OCI-LY7 (cell line): ENCODE measurements around the gene GSE1. TPM values are rescaled to one million over a fixed set of nuclear protein-coding genes. Genes with fewer than 3 reads are reported as not detected.

Source experiments
- BruUV-seq: library from RNA; stranded (reverse); fragments of 400-500 nt; replicated peaks from 2 replicates; lab custom pipeline; 2021; lab: Mats Ljungman, UMichigan
- CTCF ChIA-PET: fragments of 300-600 bp; sonication (Branson Sonifier 250); formaldehyde crosslinking; loops from one replicate; lab custom pipeline; 2022; ENCODE audit warnings: antibody characterized with exemption; ENCODE audit not compliant: unreplicated experiment; lab: Charles Lee
- POLR2A ChIA-PET: fragments of 300-600 bp; sonication (Branson Sonifier 250); formaldehyde crosslinking; loops from one replicate; lab custom pipeline; 2022; ENCODE audit warnings: antibody characterized with exemption; lab: Charles Lee
- DNase-seq: peaks from one replicate; pipeline ENCODE4 v3.0.0-alpha.2; 2015; ENCODE audit warnings: low spot score
- H2AFZ ChIP-seq: fragments of 200-600 bp; sonication (generic), shearing (Covaris generic); 2 replicates; pipeline ENCODE4 v1.6.1; 2014; ENCODE audit warnings: mild to moderate bottlenecking, antibody characterized with exemption, low read length, moderate library complexity
- H3K27ac ChIP-seq: fragments of 200-600 bp; sonication (generic); 2 replicates; pipeline ENCODE4 v1.5.1; 2014; ENCODE audit warnings: mixed run types, low read depth, mild to moderate bottlenecking, moderate library complexity, low read length, inconsistent platforms; ENCODE audit not compliant: poor library complexity, severe bottlenecking
- H3K36me3 ChIP-seq: fragments of 200-600 bp; sonication (generic); 2 replicates; pipeline ENCODE4 v1.6.1; 2014; ENCODE audit warnings: mild to moderate bottlenecking, antibody characterized with exemption, low read length, moderate library complexity, mixed read lengths; ENCODE audit not compliant: insufficient read depth
- H3K4me1 ChIP-seq: fragments of 200-600 bp; sonication (generic); 2 replicates; pipeline ENCODE4 v1.5.1; 2014; ENCODE audit warnings: mild to moderate bottlenecking, low read length; ENCODE audit not compliant: insufficient read depth, poor library complexity, severe bottlenecking
- H3K4me2 ChIP-seq: fragments of 200-600 bp; sonication (generic); 2 replicates; pipeline ENCODE4 v1.6.1; 2014; ENCODE audit warnings: mild to moderate bottlenecking, low read length
- H3K4me3 ChIP-seq: fragments of 200-600 bp; sonication (generic); 2 replicates; pipeline ENCODE4 v1.5.1; 2014; ENCODE audit warnings: mild to moderate bottlenecking, low read depth, low read length; ENCODE audit not compliant: poor library complexity, severe bottlenecking
- H3K79me2 ChIP-seq: fragments of 200-600 bp; sonication (generic); 2 replicates; pipeline ENCODE4 v1.6.1; 2016; ENCODE audit warnings: low read depth, mild to moderate bottlenecking, low read length, moderate library complexity, mixed read lengths; ENCODE audit not compliant: insufficient read depth
- H3K9me2 ChIP-seq: fragments of 200-600 bp; sonication (generic); 2 replicates; pipeline ENCODE4 v1.6.1; 2016; ENCODE audit warnings: mild to moderate bottlenecking, low read length, mixed read lengths; ENCODE audit not compliant: insufficient read depth
- H3K9me3 ChIP-seq: fragments of 200-600 bp; sonication (generic); 2 replicates; pipeline ENCODE4 v1.6.1; 2014; ENCODE audit warnings: mild to moderate bottlenecking, mixed run types, low read length, mixed read lengths
- H4K20me1 ChIP-seq: fragments of 200-600 bp; sonication (generic); 2 replicates; pipeline ENCODE4 v1.6.1; 2014; ENCODE audit warnings: mild to moderate bottlenecking, antibody characterized with exemption, low read length, moderate library complexity, mixed read lengths; ENCODE audit not compliant: insufficient read depth
- EZH2phosphoT487 ChIP-seq: fragments of 200-600 bp; sonication (generic); IDR thresholded peaks from 2 replicates; pipeline ENCODE4 v1.6.1; 2018; ENCODE audit warnings: low read depth, borderline replicate concordance, mild to moderate bottlenecking, mixed run types, antibody characterized with exemption, low read length, moderate library complexity, mixed read lengths
- intact Hi-C: fragments of 100-400 bp; cut with micrococcal nuclease; formaldehyde crosslinking; loops from one replicate; pipeline ENCODE4 v1.10.0; 2022; ENCODE audit not compliant: unreplicated experiment
- total RNA-seq, 2 experiments: library from RNA; depleted of rRNA in 1 of 2; stranded (reverse); fragments of >200 nt in 1 of 2; shearing (Covaris generic) in 1 of 2; gene quantifications; 2 replicates each; pipeline ENCODE4 v1.2.3, GENCODE V29; 2014 to 2022
- TF ChIP-seq, protein P1 (sequence below): fragments of 200-600 bp; sonication (generic); conservative IDR thresholded peaks from 2 replicates; pipeline ENCODE4 v1.5.1; 2014; ENCODE audit warnings: mild to moderate bottlenecking, antibody characterized with exemption, low read length, moderate library complexity, mixed read lengths

The GSE1 gene
- total RNA-seq, 2 experiments from 2014 or later, result 30.9 to 66.6 TPM

DNA sequence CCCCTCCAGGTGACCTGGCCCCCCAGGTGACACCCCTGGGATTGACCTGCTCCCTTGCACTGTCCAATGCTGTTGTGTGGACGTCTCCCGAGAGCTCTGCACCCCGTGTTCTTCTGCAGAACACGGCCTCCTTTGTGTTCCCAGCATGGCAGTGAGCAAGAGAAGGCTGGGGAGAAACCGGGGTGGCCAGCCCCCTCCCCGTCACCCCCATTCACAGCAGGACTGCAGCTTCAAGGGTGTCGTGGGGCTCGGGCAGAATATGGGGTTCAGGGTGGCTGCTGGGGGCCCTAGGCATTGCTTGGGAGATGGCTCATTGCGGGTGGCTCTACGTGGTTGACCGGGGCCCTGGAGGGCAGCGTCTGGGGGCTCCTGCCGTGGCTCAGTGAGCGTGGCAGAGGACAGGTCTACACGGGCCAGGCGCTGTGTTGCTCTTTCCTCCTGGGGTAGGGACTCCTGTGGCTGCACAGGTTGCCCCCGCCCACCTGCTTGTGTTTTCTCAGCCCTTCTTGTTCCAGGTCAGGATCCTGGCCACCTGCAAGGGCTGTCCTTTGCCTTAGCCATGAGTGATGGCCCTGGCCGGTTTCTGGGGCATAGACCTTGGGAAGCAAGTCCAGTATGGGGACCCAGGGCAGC lies 12.5 kb downstream of the GSE1 start:
- intact Hi-C loops, result no loop called here
- ChIA-PET POLR2A (no interaction called here), CTCF (no interaction called here)
- Histone ChIP-seq H2AFZ (no peak overlapping the region), H3K4me2 (no peak overlapping the region), H3K4me3 (no peak overlapping the region), H3K27ac (no peak overlapping the region), H4K20me1 (no peaks in the 10 kb centered on the region; the same call in 1 of the 2 replicates), H3K36me3 (peaks cover 31% of the 10 kb centered on the region), H3K9me3 (no peaks in the 10 kb centered on the region; the same call in 1 of the 2 replicates), H3K79me2 (peaks cover 14% of the 10 kb centered on the region; the same call in 1 of the 2 replicates), H3K9me2 (no peaks in the 10 kb centered on the region), H3K4me1 (no peaks in the 10 kb centered on the region)
- BruUV-seq, result no TSS peak
- TF ChIP-seq, protein P1, sequence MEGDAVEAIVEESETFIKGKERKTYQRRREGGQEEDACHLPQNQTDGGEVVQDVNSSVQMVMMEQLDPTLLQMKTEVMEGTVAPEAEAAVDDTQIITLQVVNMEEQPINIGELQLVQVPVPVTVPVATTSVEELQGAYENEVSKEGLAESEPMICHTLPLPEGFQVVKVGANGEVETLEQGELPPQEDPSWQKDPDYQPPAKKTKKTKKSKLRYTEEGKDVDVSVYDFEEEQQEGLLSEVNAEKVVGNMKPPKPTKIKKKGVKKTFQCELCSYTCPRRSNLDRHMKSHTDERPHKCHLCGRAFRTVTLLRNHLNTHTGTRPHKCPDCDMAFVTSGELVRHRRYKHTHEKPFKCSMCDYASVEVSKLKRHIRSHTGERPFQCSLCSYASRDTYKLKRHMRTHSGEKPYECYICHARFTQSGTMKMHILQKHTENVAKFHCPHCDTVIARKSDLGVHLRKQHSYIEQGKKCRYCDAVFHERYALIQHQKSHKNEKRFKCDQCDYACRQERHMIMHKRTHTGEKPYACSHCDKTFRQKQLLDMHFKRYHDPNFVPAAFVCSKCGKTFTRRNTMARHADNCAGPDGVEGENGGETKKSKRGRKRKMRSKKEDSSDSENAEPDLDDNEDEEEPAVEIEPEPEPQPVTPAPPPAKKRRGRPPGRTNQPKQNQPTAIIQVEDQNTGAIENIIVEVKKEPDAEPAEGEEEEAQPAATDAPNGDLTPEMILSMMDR, result no peak
- TF ChIP-seq EZH2phosphoT487, result no peak
- DNase-seq, result no peak

DNA sequence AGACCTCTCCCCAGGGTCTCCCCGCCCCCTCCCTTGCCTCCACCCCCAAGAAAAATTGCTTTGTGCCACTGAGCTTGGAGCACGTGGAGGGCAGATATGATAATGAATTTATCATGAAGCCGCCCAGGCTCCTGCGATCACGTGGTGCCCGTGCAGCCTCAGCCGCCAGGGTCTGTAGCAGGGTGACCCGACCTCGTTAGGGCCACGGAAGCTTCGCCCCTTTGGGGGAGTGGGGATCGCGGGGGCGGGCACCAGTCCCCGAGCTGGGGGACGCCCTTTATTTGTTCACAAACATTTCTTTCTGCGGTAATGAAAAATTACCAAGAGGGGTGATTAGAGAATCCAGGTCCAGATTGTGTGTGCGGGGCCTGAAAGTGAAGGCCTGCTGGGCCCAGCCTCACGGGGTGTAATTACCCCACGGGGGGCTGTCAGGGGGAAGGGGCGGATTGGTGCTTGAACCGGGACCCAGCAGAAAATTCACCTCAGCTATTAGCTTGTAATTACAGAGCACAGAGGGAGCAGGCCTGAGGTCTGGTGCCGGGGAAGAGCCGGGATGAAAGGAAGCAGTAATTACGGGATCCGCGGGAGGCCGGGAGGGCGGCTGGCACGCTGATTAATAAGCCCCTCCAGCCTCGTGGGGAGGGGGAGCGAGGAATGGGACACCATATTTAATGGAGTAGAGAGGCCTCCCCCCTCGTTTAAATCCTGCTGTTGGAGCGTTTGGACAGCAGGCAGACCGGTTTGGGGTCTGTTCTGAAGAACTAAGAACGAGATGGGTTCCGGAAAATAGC lies 13.3 kb downstream of the GSE1 start:
- H3K4me2 ChIP-seq, result no peak overlapping the region
- intact Hi-C loops, result no loop called here
- CTCF ChIA-PET, result no interaction called here
- TF ChIP-seq, protein P1, result no peak
- no peak for TF ChIP-seq EZH2phosphoT487
- no peak overlapping the region for H2AFZ ChIP-seq
- H4K20me1 ChIP-seq, result no peaks in the 10 kb centered on the region; the same call in 1 of the 2 replicates
- no peaks in the 10 kb centered on the region for H3K4me1 ChIP-seq
- POLR2A ChIA-PET, result interaction anchor here (0.6 kb wide), 1 partner anchor 1406 kb away, joined by 4 read pairs; no protein-coding TSS in a partner anchor
- no peak for DNase-seq
- no peak overlapping the region for H3K4me3 ChIP-seq
- no peak overlapping the region for H3K27ac ChIP-seq
- peaks cover 30% of the 10 kb centered on the region for H3K36me3 ChIP-seq
- H3K9me2 ChIP-seq, result no peaks in the 10 kb centered on the region
- H3K79me2 ChIP-seq, result peaks cover 8% of the 10 kb centered on the region; the same call in 1 of the 2 replicates
- BruUV-seq, result no TSS peak
- H3K9me3 ChIP-seq, result no peaks in the 10 kb centered on the region; the same call in 1 of the 2 replicates
